HUES6 (cell line): ENCODE data around the gene COL28A1.
A peak's percentile ranks its signal among the peaks of the same experiment; 100 is the strongest.

Source experiments
- H3K27ac ChIP-seq: 2 replicates; pipeline ENCODE4 v1.7.0; 2013; ENCODE audit warnings: low read depth, mild to moderate bottlenecking, low read length, inconsistent platforms
- H3K27me3 ChIP-seq: 2 replicates; pipeline ENCODE4 v1.6.1; 2013; ENCODE audit warnings: low read length; ENCODE audit not compliant: control insufficient read depth, insufficient read depth
- H3K36me3 ChIP-seq: 2 replicates; pipeline ENCODE4 v1.6.1; 2013; ENCODE audit warnings: low read length; ENCODE audit not compliant: control insufficient read depth, insufficient read depth
- H3K4me1 ChIP-seq: 2 replicates; pipeline ENCODE4 v1.6.1; 2013; ENCODE audit warnings: low read length; ENCODE audit not compliant: control insufficient read depth, insufficient read depth
- H3K4me3 ChIP-seq: 2 replicates; pipeline ENCODE4 v1.5.1; 2013; ENCODE audit warnings: low read depth, low read length
- H3K9ac ChIP-seq: one replicate; pipeline ENCODE4 v1.6.1; 2013; ENCODE audit warnings: mild to moderate bottlenecking, low read length
- H3K9me3 ChIP-seq: 2 replicates; pipeline ENCODE4 v1.6.1; 2013; ENCODE audit warnings: low read depth, low read length; ENCODE audit not compliant: control insufficient read depth, insufficient read depth

Gene COL28A1

DNA sequence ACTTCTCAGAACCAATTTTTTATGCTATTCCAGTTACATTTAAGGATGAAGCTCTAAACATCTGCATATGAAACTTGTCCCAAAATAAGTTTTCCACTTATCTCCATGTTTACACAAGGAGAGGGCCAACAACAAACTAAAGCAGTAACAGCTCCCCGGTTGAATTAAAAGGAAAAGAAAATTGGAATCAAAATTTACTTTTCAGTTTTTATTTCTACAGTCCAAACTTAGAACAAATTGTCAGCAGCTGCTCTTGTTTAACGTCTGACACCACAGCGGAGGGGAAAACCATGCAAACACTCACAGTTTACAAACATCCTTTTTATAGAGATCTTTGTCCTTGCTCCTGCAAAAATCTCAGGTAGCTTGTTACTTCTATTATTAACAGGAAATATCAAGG is 101.3 kb downstream of the COL28A1 start:
- Histone ChIP-seq H3K4me3 (no peak overlapping the region), H3K9me3 (no peaks in the 10 kb centered on the region), H3K36me3 (no peaks in the 10 kb centered on the region), H3K27me3 (no peaks in the 10 kb centered on the region), H3K4me1 (peaks cover 3% of the 10 kb centered on the region), H3K27ac (no peak overlapping the region), H3K9ac (no peak overlapping the region)

DNA sequence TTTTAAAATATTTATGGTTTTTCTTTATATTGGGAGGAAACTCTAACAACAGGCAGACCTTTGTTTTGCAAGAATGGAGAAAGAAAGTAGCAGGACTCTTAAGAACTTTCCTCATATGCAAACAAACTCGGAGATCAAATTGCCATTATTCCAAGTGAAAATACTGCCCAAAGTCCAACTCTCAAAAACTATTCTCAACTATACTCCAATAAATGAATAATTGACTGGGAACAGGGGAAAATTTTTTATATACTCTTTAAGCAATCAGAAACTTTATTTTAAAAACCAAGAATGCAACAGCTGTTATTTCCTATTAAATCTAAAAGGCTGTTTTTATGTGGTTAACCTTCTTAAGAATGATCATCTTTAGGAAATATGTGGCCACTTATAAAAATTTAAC is 101.9 kb downstream of the COL28A1 start:
- H3K36me3 ChIP-seq: no peaks in the 10 kb centered on the region
- H3K9ac ChIP-seq: no peak overlapping the region
- H3K4me1 ChIP-seq: peaks cover 3% of the 10 kb centered on the region
- no peak overlapping the region for H3K4me3 ChIP-seq
- no peaks in the 10 kb centered on the region for H3K27me3 ChIP-seq
- peak overlapping the region; percentile 33; the same call in 1 of the 2 replicates for H3K27ac ChIP-seq
- H3K9me3 ChIP-seq: no peaks in the 10 kb centered on the region

DNA sequence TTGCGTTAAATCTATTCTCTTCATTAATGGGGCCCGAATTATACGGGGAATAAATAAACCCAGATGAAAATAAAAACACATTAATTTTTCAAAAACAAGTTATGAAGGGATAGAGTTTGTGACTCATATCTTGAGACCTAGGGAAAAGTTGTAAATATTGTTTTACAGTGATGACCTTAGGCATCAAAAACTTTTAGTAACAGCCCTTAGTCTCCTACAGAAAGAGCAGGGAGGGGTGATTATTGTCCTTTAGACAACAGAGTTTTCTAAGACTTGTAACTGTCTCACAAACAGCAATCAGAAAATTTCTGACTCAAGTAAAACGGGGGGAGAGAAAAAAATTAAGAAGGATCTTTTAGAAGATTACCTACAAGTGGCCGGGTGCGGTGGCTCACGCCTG is 102.7 kb downstream of the COL28A1 start:
- H3K9ac ChIP-seq: no peak overlapping the region
- peaks cover 3% of the 10 kb centered on the region; the same call in 1 of the 2 replicates for H3K4me1 ChIP-seq
- no peaks in the 10 kb centered on the region for H3K27me3 ChIP-seq
- no peaks in the 10 kb centered on the region for H3K9me3 ChIP-seq
- H3K36me3 ChIP-seq: no peaks in the 10 kb centered on the region
- no peak overlapping the region for H3K27ac ChIP-seq
- H3K4me3 ChIP-seq: no peak overlapping the region

DNA sequence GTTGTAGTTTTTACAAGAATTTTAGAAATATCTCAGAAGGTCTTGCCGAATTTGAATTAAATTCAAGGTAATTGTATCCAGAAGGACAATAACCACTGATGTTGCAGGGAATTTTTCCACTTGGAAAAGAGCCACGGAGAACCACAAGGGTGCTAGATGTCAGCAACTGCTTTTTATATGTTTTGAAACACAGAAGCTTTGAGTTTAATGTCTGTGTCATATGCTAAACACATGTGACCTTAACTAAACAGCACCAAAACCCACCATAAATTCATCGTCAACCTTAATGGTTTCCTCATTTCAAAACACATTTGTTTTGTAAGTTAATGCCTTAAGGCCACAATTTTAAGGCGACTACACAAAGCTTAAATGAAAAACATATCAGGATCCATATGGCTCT is 106.9 kb downstream of the COL28A1 start:
- Histone ChIP-seq H3K27ac (no peak overlapping the region), H3K36me3 (no peaks in the 10 kb centered on the region)

DNA sequence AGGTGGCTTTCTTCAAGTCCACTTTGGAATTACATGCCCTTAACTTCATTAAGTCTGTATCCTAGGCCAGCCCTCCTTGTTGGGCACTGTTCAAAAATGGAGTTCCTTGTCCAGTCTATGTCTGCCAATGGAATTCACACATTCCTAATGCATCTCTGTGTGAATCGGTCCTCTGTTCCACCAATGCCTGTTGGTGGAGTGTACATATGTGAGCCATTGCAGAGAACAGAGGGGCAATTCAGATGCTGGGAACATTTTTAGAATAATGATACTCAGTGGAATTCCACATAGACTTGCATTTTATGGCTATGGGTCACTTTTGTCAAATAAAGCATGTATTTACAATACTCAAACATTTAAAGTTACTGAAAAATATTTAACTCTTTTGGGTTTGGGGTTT is 108.3 kb downstream of the COL28A1 start:
- H3K27ac ChIP-seq: no peak overlapping the region

More for the DNA sequence above, 106.9 kb downstream of the COL28A1 start:
- H3K9ac ChIP-seq: no peak overlapping the region
- H3K27me3 ChIP-seq: no peaks in the 10 kb centered on the region
- H3K4me1 ChIP-seq: no peaks in the 10 kb centered on the region; the same call in 1 of the 2 replicates
- H3K9me3 ChIP-seq: no peaks in the 10 kb centered on the region
- H3K4me3 ChIP-seq: no peak overlapping the region

DNA sequence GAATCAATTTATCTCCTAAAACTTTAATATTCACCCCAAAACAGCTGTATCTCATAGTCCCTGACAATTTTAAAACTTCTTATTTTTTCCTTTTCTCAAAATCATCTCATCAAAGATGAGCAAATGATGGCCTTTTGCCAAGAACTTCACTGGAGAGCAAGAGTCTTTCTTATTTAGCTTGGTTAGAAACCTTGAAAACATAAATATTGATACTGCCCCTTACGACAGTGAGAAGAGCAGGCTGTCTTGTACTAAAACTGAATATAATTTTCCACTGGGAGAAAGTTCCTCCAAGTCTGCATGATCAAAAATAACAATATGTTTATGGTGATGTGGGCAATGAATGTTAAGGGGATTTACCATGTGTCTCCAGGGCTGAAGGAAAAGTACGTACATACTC is 109.0 kb downstream of the COL28A1 start:
- no peak overlapping the region for H3K4me3 ChIP-seq
- H3K27me3 ChIP-seq: no peaks in the 10 kb centered on the region
- H3K36me3 ChIP-seq: no peaks in the 10 kb centered on the region
- H3K4me1 ChIP-seq: no peaks in the 10 kb centered on the region
- H3K9ac ChIP-seq: no peak overlapping the region
- H3K27ac ChIP-seq: no peak overlapping the region
- no peaks in the 10 kb centered on the region for H3K9me3 ChIP-seq

More for the DNA sequence above, 108.3 kb downstream of the COL28A1 start:
- Histone ChIP-seq H3K9ac (no peak overlapping the region), H3K4me1 (no peaks in the 10 kb centered on the region), H3K4me3 (no peak overlapping the region), H3K27me3 (no peaks in the 10 kb centered on the region), H3K9me3 (no peaks in the 10 kb centered on the region), H3K36me3 (no peaks in the 10 kb centered on the region)

DNA sequence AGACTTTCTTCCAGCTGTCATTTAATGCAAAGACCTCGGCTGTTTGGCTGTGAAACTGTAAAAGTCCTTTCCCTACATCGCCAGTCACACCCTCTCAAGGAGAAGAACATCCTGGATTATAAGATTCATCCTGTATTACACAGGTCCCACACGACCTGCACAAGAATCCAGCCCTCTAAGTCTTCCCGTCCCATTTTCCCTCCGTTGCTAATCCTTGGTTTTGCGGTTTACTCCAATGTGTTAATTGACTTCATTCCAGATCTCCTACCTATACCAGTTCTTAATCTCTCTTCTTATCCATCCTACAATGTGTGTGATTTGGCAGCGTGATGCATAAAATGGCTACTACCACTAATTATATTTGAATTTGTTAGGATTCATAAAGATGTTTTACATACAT is 110.4 kb downstream of the COL28A1 start:
- Histone ChIP-seq H3K27ac (no peak overlapping the region), H3K4me3 (no peak overlapping the region), H3K9ac (no peak overlapping the region), H3K27me3 (no peaks in the 10 kb centered on the region), H3K36me3 (no peaks in the 10 kb centered on the region), H3K9me3 (no peaks in the 10 kb centered on the region), H3K4me1 (no peaks in the 10 kb centered on the region)

DNA sequence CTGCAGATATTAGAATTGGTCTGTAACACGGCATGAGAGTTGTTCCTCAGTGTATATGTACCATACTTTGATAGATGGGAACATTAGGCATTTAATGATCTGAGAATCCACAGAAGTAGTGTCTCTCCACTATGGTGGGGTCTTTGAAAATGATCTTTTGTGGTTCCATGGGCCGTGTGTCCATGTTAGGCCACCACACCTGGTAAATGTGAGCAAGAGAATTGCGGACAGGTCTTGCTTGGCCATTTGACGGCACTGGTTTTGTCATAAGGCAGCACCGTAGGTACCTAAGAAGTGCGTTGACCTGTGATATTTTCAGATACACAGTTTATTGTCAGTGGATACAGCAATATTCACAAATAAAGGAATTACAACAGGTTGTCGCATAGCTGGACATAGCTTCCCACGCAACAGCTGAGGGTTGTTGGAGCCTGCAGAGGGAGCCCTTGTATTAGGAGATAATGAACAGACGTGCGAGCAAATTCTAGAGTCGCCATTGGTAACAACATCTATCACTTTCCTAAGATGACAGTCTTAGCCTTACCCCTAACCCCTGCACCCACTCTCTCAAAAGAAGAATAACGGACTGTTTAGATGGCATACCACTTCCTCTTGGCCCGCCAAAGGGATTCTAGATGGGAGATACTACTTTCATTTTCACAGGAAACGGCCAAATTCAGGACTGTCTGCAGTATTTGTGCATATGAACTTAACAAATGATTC is 111.4 kb downstream of the COL28A1 start:
- Histone ChIP-seq H3K9ac (no peak overlapping the region), H3K27ac (no peak overlapping the region), H3K27me3 (no peaks in the 10 kb centered on the region), H3K4me3 (no peak overlapping the region), H3K36me3 (no peaks in the 10 kb centered on the region), H3K4me1 (no peaks in the 10 kb centered on the region), H3K9me3 (no peaks in the 10 kb centered on the region)

DNA sequence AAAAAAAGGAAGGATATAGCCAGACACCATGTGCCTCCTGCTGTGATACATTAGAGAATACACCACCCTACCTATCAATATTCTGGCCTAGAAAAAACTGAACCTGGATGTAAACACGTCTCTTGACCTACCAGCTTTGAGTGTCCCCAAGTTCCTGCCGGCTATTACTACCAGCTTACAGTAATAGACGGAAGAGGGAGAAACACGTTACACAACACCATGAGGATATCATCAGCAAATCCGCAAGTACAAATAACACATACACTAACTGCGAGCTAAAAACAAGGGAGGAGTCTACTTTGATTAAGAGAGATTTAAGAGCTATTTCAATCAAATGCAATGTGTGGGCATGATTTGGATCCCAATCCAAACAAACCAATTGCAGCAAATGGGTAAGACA is 113.0 kb downstream of the COL28A1 start:
- Histone ChIP-seq H3K9ac (no peak overlapping the region), H3K4me1 (no peaks in the 10 kb centered on the region), H3K4me3 (no peak overlapping the region), H3K9me3 (no peaks in the 10 kb centered on the region), H3K36me3 (no peaks in the 10 kb centered on the region), H3K27me3 (no peaks in the 10 kb centered on the region), H3K27ac (no peak overlapping the region)

DNA sequence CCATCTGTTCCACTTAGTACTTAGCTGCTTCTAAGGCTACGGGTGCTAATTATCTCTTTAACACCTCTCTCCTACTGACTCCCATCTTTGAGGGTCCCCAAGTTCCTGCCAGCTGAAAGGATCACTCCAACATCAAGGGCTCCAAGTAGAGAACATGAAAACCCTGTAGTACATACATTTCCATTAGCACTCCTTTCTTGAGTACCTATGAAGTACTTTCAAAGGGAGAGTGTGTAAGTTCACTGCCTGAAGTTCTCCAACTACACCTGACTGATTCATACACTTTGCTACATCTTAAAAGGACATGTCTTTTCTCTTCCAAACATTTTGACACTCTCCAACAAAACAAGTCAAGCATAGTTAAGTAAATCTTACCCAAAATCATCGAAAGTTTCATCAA is 113.8 kb downstream of the COL28A1 start:
- no peak overlapping the region for H3K4me3 ChIP-seq

DNA sequence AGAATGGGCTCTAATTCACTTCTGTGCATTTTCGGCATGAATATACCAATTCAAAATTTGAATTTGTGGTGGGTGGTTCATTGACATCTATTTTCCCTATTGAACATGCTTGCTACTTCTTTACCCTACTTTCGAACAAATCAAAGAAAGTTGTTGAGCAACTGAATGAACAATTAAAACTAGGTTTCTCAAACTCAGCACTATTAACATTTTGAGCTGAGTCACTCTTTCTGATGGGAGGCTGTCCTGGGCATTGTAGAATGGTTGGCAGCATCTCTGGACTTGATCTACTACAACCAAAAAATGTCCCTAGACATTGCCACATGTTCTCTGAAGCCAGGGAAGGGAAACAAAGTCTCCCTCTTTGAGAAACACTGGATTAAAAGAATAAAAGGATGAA is 116.7 kb downstream of the COL28A1 start:
- Histone ChIP-seq H3K9me3 (no peaks in the 10 kb centered on the region), H3K27me3 (no peaks in the 10 kb centered on the region)

More for the DNA sequence above, 113.8 kb downstream of the COL28A1 start:
- no peak overlapping the region for H3K9ac ChIP-seq
- no peaks in the 10 kb centered on the region for H3K36me3 ChIP-seq
- no peak overlapping the region for H3K27ac ChIP-seq
- H3K4me1 ChIP-seq: no peaks in the 10 kb centered on the region
- H3K9me3 ChIP-seq: no peaks in the 10 kb centered on the region
- no peaks in the 10 kb centered on the region for H3K27me3 ChIP-seq

More for the DNA sequence above, 116.7 kb downstream of the COL28A1 start:
- H3K4me3 ChIP-seq: no peak overlapping the region
- no peaks in the 10 kb centered on the region for H3K4me1 ChIP-seq
- H3K9ac ChIP-seq: no peak overlapping the region
- H3K27ac ChIP-seq: no peak overlapping the region
- no peaks in the 10 kb centered on the region for H3K36me3 ChIP-seq
